Left ventricle myocardium superior (tissue), 1 donor: ENCODE results near the gene TMTC2. TPM values are rescaled to one million over a fixed set of nuclear protein-coding genes. Genes with fewer than 3 reads are reported as not detected.

Source experiments
- ATAC-seq: fragments of 200-7000 bp; cut with Tn5 transposase; one replicate; pipeline ENCODE4 v1.9.1; 2020; ENCODE audit warnings: mild to moderate bottlenecking, moderate library complexity
- DNase-seq: peaks from one replicate; pipeline ENCODE4 v3.0.0-alpha.2; 2020
- intact Hi-C: fragments of 100-400 bp; cut with micrococcal nuclease; formaldehyde crosslinking; loops from one replicate; pipeline ENCODE4 v1.11.0; 2022
- total RNA-seq: library from RNA; stranded (reverse); fragmentation: NEBNext Ultra II Directional; extraction: Animal tissue kit (Norgen Biotek cat#: 25700); gene quantifications from one replicate; pipeline ENCODE4 v1.2.1, GENCODE V29; 2021
- donor health status: DM: no; HTN: yes; CAD: no; lungs with severe emphysema.

Gene TMTC2
- total RNA-seq, 1 donor from 2014 or later, result 4.7 TPM

- DNase-seq (no peak), ATAC-seq (peak; percentile 80)
- intact Hi-C loops, result no loop called here
Observed at GRCh38 chr12:83016218-83016835, 329.6 kb downstream of the TMTC2 start.

GRCh38 chr12:83016991-83017390, 330.3 kb downstream of the TMTC2 start:
- DNase-seq (no peak), ATAC-seq (no peak)
- intact Hi-C loops, result no loop called here

- peak; percentile 76 for ATAC-seq
- intact Hi-C loops, result no loop called here
- DNase-seq, result no peak
Observed at GRCh38 chr12:83018088-83018487, 331.4 kb downstream of the TMTC2 start.

- no peak for DNase-seq
- ATAC-seq, result no peak
- intact Hi-C loops, result no loop called here
Observed at GRCh38 chr12:83027021-83027723, 340.5 kb downstream of the TMTC2 start.

GRCh38 chr12:83031196-83031595, 344.5 kb downstream of the TMTC2 start:
- no peak for ATAC-seq
- no peak for DNase-seq
- intact Hi-C loops, result no loop called here

GRCh38 chr12:83036847-83037246, 350.1 kb downstream of the TMTC2 start:
- DNase-seq, result no peak
- no peak for ATAC-seq
- intact Hi-C loops, result no loop called here

- ATAC-seq (no peak), DNase-seq (no peak)
- intact Hi-C loops, result no loop called here
Observed at GRCh38 chr12:83039413-83039812, 352.7 kb downstream of the TMTC2 start.

GRCh38 chr12:83040339-83040738, 353.6 kb downstream of the TMTC2 start:
- intact Hi-C loops, result no loop called here
- ATAC-seq (no peak), DNase-seq (no peak)

- intact Hi-C loops, result no loop called here
- DNase-seq (no peak), ATAC-seq (no peak)
Observed at GRCh38 chr12:83040991-83041390, 354.3 kb downstream of the TMTC2 start.

GRCh38 chr12:83042441-83043200, 355.9 kb downstream of the TMTC2 start:
- no peak for ATAC-seq
- no peak for DNase-seq
- intact Hi-C loops, result no loop called here

GRCh38 chr12:83044736-83045135, 358.0 kb downstream of the TMTC2 start:
- intact Hi-C loops, result no loop called here
- ATAC-seq, result no peak

GRCh38 chr12:83046019-83046418, 359.3 kb downstream of the TMTC2 start:
- ATAC-seq (no peak), DNase-seq (no peak)
- intact Hi-C loops, result no loop called here

More at GRCh38 chr12:83044736-83045135, 358.0 kb downstream of the TMTC2 start:
- DNase-seq, result no peak

GRCh38 chr12:83049306-83049705, 362.6 kb downstream of the TMTC2 start:
- ATAC-seq (no peak), DNase-seq (no peak)
- intact Hi-C loops, result no loop called here

- intact Hi-C loops, result no loop called here
- ATAC-seq, result no peak
- no peak for DNase-seq
Observed at GRCh38 chr12:83052890-83053541, 366.3 kb downstream of the TMTC2 start.

GRCh38 chr12:83057436-83057835, 370.7 kb downstream of the TMTC2 start:
- no peak for DNase-seq
- intact Hi-C loops, result no loop called here
- no peak for ATAC-seq

GRCh38 chr12:83059107-83059506, 372.4 kb downstream of the TMTC2 start:
- ATAC-seq, result no peak
- no peak for DNase-seq
- intact Hi-C loops, result no loop called here

- DNase-seq (no peak), ATAC-seq (no peak)
- intact Hi-C loops, result no loop called here
Observed at GRCh38 chr12:83065562-83065961, 378.9 kb downstream of the TMTC2 start.

GRCh38 chr12:83067981-83068380, 381.3 kb downstream of the TMTC2 start:
- DNase-seq, result no peak
- intact Hi-C loops, result no loop called here
- no peak for ATAC-seq

- DNase-seq, result no peak
- intact Hi-C loops, result no loop called here
- no peak for ATAC-seq
Observed at GRCh38 chr12:83074358-83074894, 387.7 kb downstream of the TMTC2 start.

- DNase-seq (no peak), ATAC-seq (no peak)
- intact Hi-C loops, result no loop called here
Observed at GRCh38 chr12:83075471-83075870, 388.8 kb downstream of the TMTC2 start.
